GM12873 (cell line): ENCODE measurements around the gene AADACL2.

ENCODE experiments used
- TF ChIP-seq, protein P1 (sequence below): IDR thresholded peaks from 2 replicates; pipeline ENCODE4 v1.5.1; 2012; ENCODE audit warnings: low read depth, mild to moderate bottlenecking, moderate library complexity, low read length, control low read depth; ENCODE audit not compliant: insufficient read depth; ENCODE audit errors: missing control alignments

The AADACL2 gene

DNA sequence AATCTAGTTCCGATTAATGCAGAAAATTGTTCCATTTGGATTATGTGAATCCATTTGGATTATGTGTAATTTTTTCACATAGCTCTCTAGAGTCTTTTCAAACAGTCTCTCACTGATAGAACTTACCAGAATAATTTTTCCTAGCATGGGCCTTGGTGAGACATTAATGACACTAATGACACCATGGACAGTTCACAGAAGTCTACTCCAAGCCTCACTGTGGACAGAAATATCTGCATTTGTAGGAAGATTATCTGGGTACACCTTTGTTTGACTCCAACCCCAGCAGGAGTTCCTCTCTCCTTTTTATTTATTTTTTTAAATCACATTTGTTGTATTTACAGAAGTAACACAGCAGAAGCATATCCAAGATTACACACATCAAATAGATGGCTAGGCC is 27.9 kb downstream of the AADACL2 start:
- TF ChIP-seq, protein P1, sequence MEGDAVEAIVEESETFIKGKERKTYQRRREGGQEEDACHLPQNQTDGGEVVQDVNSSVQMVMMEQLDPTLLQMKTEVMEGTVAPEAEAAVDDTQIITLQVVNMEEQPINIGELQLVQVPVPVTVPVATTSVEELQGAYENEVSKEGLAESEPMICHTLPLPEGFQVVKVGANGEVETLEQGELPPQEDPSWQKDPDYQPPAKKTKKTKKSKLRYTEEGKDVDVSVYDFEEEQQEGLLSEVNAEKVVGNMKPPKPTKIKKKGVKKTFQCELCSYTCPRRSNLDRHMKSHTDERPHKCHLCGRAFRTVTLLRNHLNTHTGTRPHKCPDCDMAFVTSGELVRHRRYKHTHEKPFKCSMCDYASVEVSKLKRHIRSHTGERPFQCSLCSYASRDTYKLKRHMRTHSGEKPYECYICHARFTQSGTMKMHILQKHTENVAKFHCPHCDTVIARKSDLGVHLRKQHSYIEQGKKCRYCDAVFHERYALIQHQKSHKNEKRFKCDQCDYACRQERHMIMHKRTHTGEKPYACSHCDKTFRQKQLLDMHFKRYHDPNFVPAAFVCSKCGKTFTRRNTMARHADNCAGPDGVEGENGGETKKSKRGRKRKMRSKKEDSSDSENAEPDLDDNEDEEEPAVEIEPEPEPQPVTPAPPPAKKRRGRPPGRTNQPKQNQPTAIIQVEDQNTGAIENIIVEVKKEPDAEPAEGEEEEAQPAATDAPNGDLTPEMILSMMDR: no peak

DNA sequence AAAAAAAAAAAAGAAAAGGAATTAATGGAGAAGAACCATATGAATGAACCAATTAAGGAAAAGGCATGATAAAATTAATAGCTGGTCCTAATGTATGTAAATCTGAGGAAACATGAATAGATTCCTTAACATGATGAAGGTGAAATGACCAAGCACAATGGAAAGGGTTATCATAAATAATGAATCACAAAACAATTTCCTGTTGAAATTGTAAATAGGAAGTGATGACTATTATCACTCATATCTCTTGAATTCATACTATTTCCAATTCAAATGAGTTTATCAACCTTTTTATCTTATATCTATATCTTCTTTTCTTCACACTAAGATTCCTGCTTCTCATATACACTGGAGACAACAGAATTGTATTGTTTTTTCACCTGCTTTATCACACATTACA is 32.0 kb downstream of the AADACL2 start:
- TF ChIP-seq, protein P1: no peak

DNA sequence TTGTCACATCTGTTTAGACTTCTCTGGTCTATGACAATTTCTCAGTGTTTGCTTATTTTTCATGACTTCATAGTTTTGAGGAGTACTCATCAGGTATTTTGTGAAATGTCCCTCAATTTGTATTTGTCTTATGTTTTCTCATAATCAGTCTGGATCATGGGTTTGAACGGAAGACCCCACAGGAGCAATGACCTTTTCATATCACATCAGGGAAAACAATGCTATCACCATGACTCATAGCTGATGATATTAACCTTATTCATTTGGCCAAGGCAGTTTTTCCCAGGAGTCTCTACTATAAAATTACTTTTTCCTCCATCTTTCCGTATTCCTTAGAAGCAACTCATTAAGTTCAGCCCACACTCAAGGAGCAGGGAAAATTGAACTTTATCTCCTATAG is 32.7 kb downstream of the AADACL2 start:
- TF ChIP-seq, protein P1: no peak

DNA sequence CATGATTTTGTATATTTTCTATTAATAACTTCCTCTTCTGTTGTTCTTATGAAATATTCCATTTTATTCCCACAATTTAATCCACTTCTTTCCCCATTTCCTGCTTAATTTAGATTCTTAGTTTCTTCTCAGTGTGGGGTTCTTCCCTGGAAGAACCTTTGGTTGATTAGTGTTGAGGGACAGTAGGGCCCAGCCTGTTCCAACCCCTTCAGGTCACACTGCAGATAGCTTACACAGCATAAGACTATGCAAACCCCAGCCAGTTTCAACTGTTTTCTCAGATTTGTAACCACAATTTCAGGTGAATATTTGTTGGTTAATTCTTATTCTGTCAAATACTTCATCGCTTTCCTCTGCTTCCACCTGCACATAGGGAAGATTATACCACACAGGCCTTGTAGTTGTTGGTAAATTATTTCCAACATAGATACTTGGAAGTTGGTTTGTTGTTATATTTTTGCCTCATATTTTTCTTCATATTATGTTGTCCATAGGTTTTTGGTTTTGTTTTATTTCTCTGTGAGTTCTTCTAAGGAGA is 34.7 kb downstream of the AADACL2 start:
- TF ChIP-seq, protein P1: no peak

DNA sequence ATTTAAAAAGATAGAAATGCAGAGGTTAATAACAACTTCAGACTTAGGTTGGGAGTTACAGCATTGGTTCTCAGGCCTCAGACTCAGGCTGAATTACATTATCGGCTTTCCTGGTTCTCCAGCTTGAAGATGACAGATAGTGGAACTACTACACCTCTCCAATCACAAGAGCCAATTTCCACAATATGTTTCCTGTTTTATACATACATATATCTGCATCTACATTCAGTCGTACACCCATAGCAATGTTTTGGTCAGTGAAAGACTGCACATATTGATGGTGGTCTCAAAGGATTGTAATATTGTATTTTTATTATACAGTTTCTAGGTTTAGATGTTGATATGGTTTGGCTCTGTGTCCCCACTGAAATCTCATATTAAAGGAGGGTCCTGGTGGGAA is 35.4 kb downstream of the AADACL2 start:
- TF ChIP-seq, protein P1: no peak

DNA sequence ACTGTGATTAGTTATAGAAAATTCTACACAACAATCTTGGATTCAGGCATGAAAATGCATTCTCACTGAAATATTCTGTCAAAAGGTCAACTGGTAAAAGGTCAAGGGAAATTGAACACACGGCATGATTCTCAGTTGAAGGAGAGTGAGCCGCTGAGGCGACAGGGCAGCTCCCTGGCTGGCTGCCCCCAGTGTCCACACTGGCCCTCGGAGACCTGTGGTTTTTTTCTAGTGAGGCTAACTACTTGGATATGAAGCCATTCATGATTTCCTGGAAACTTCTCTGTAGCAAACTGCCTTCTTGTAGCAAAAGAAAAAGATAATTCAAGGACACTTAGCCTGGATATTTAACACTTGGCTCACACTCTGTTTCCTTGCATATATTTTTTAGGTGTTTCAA is 37.2 kb downstream of the AADACL2 start:
- TF ChIP-seq, protein P1: no peak

DNA sequence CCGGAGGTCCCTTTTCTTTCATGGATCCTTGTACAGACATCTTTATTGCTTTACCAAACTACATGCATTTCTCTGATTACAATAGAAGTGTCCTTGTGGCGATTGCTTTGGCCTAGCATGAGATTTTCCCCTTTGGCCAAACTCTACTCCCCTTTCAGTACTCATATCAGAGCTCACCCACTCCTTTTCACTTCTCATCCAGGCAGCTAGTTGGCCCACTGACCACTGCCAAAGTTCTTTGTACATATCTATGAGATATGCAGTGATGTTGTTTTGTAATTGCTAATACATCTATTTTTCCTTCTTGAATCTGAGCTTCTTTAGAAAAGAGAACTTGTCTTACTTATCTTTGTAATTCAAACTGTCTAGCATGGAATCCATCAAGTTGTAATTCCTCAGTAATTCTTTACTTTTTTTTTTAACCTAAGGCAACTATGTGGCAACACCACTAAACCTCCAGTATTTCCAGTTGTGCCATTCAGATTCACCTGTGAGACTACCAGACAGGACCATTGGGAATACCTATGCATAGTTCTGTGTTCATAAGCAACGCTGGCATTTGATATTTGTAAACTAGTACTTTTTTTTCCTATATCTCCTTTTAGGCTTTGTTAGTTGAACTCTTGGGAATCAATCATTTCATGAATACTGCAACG is 39.2 kb downstream of the AADACL2 start:
- TF ChIP-seq, protein P1: no peak
